NCI-H748 (cell line): Measurements from ENCODE around the gene FCHO2.
"Not testable (repeated sequence)": the region's sequence is repeated elsewhere in the genome, so short reads cannot be mapped to it uniquely, and the experiment has no call there.

Experiments used
- DNase-seq: peaks from one replicate; lab custom pipeline; 2025; ENCODE audit not compliant: unreplicated experiment; lab: John Stamatoyannopoulos, UW

The FCHO2 gene

GRCh38 chr5:72956324-72957140, 691 bp downstream of the FCHO2 start:
- DNase-seq: peak; percentile 70

GRCh38 chr5:72957337-72957736, 1.5 kb downstream of the FCHO2 start:
- DNase-seq: no peak

- no peak for DNase-seq
These were observed 3.4 kb downstream of the FCHO2 start for GRCh38 chr5:72959257-72959656.

GRCh38 chr5:72974481-72974880, 18.6 kb downstream of the FCHO2 start:
- DNase-seq: not testable (repeated sequence)

- DNase-seq: peak; percentile 6
These were observed 21.0 kb downstream of the FCHO2 start for GRCh38 chr5:72976810-72977209.

- DNase-seq: no peak
These were observed 29.9 kb downstream of the FCHO2 start for GRCh38 chr5:72985719-72986118.

- DNase-seq: no peak
These were observed 32.9 kb downstream of the FCHO2 start for GRCh38 chr5:72988769-72989168.

- DNase-seq: no peak
These were observed 35.6 kb downstream of the FCHO2 start for GRCh38 chr5:72991394-72991793.

GRCh38 chr5:72994578-72994977, 38.7 kb downstream of the FCHO2 start:
- no peak for DNase-seq

GRCh38 chr5:72996632-72997031, 40.8 kb downstream of the FCHO2 start:
- DNase-seq: no peak

GRCh38 chr5:72999916-73000315, 44.1 kb downstream of the FCHO2 start:
- no peak for DNase-seq

- no peak for DNase-seq
These were observed 50.0 kb downstream of the FCHO2 start for GRCh38 chr5:73005886-73006285.

- DNase-seq: no peak
These were observed 51.2 kb downstream of the FCHO2 start for GRCh38 chr5:73007051-73007450.

GRCh38 chr5:73008831-73009230, 53.0 kb downstream of the FCHO2 start:
- DNase-seq: no peak

GRCh38 chr5:73011612-73012011, 55.8 kb downstream of the FCHO2 start:
- DNase-seq: not testable (repeated sequence)

- DNase-seq: no peak
These were observed 63.1 kb downstream of the FCHO2 start for GRCh38 chr5:73018892-73019291.

GRCh38 chr5:73019766-73020165, 63.9 kb downstream of the FCHO2 start:
- no peak for DNase-seq

- DNase-seq: no peak
These were observed 66.8 kb downstream of the FCHO2 start for GRCh38 chr5:73022471-73023169.

GRCh38 chr5:73024946-73025544, 69.2 kb downstream of the FCHO2 start:
- DNase-seq: not testable (repeated sequence)

GRCh38 chr5:73027361-73027760, 71.5 kb downstream of the FCHO2 start:
- no peak for DNase-seq

- no peak for DNase-seq
These were observed 72.0 kb downstream of the FCHO2 start for GRCh38 chr5:73027816-73028215.

- no peak for DNase-seq
These were observed 73.3 kb downstream of the FCHO2 start for GRCh38 chr5:73028991-73029595.
